ENCODE measurements around the gene CETN1. TPM values are rescaled to one million over a fixed set of nuclear protein-coding genes. Genes with fewer than 3 reads are reported as not detected.

Gene CETN1
- total RNA-seq, 1 donor from 2014 or later = not detected

DNA sequence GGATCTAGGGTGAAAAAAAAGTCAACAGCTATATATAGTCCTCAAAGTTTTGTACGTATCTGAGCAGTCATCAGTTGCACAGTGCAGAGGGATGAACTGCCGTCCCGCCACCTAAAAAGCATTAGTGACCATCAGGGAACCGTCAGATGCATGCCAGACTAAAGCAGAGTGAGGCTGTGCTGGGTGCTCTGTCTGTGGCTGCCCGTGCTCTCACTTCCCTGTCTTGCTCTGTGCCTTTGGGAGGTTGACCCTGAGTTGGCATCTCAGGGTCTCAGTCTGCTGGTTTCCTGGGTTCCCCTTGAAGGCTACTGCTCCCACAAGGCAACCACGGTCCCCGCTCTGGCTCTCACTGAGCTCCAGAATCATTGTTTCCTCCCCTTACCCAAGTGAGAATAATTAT lies 27.8 kb downstream of the CETN1 start:
- DNase-seq (no peak), ATAC-seq (ENCODE audit: low read depth) (no peak)
- ChIA-PET POLR2A (no interaction called here), CTCF (no interaction called here)
- TF ChIP-seq, protein P1, sequence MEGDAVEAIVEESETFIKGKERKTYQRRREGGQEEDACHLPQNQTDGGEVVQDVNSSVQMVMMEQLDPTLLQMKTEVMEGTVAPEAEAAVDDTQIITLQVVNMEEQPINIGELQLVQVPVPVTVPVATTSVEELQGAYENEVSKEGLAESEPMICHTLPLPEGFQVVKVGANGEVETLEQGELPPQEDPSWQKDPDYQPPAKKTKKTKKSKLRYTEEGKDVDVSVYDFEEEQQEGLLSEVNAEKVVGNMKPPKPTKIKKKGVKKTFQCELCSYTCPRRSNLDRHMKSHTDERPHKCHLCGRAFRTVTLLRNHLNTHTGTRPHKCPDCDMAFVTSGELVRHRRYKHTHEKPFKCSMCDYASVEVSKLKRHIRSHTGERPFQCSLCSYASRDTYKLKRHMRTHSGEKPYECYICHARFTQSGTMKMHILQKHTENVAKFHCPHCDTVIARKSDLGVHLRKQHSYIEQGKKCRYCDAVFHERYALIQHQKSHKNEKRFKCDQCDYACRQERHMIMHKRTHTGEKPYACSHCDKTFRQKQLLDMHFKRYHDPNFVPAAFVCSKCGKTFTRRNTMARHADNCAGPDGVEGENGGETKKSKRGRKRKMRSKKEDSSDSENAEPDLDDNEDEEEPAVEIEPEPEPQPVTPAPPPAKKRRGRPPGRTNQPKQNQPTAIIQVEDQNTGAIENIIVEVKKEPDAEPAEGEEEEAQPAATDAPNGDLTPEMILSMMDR (IDR thresholded peaks at IDR 0.05) = no peak
- no peaks in the 10 kb centered on the region for H3K4me1 Mint-ChIP-seq
- peaks cover 4% of the 10 kb centered on the region for H3K27me3 Mint-ChIP-seq
- no peaks in the 10 kb centered on the region for H3K9me3 Mint-ChIP-seq
- intact Hi-C loops (cut with micrococcal nuclease) = no loop called here
- no peaks in the 10 kb centered on the region for H3K36me3 Mint-ChIP-seq (ENCODE audit: low read depth)
- H3K4me3 Mint-ChIP-seq = no peak overlapping the region
- H3K27ac Mint-ChIP-seq = no peak overlapping the region

- Mint-ChIP-seq H3K4me1 (no peaks in the 10 kb centered on the region), H3K27ac (no peak overlapping the region), H3K4me3 (no peak overlapping the region), H3K36me3 (ENCODE audit: low read depth) (no peaks in the 10 kb centered on the region), H3K9me3 (no peaks in the 10 kb centered on the region), H3K27me3 (peaks cover 6% of the 10 kb centered on the region)
- ATAC-seq (ENCODE audit: low read depth) (no peak), DNase-seq (no peak)
- intact Hi-C loops (cut with micrococcal nuclease) = no loop called here
- ChIA-PET CTCF (no interaction called here), POLR2A (no interaction called here)
- TF ChIP-seq, protein P1 (IDR thresholded peaks at IDR 0.05) = no peak
These were observed 30.2 kb downstream of the CETN1 start for GRCh38 chr18:610214-610928.

- no peak for ATAC-seq (ENCODE audit: low read depth)
- Mint-ChIP-seq H3K27me3 (peaks cover 6% of the 10 kb centered on the region), H3K9me3 (no peaks in the 10 kb centered on the region), H3K4me1 (no peaks in the 10 kb centered on the region), H3K36me3 (ENCODE audit: low read depth) (no peaks in the 10 kb centered on the region), H3K27ac (no peak overlapping the region), H3K4me3 (no peak overlapping the region)
- DNase-seq = no peak
- TF ChIP-seq, protein P1 (IDR thresholded peaks at IDR 0.05) = no peak
- ChIA-PET CTCF (interaction anchor here (5.0 kb wide), 1 partner anchor 13 kb away, joined by 20 read pairs; no protein-coding TSS in a partner anchor), POLR2A (no interaction called here)
- intact Hi-C loops (cut with micrococcal nuclease) = no loop called here
These were observed 32.0 kb downstream of the CETN1 start for GRCh38 chr18:612156-612555.

GRCh38 chr18:614193-614592 lies 34.0 kb downstream of the CETN1 start:
- intact Hi-C loops (cut with micrococcal nuclease) = no loop called here
- no peak overlapping the region for H3K4me3 Mint-ChIP-seq
- no peaks in the 10 kb centered on the region for H3K4me1 Mint-ChIP-seq
- ATAC-seq (ENCODE audit: low read depth) = no peak
- TF ChIP-seq, protein P1 (IDR thresholded peaks at IDR 0.05) = no peak
- ChIA-PET CTCF (interaction anchor here (5.0 kb wide), 1 partner anchor 11 kb away, joined by 20 read pairs; no protein-coding TSS in a partner anchor), POLR2A (no interaction called here)
- H3K36me3 Mint-ChIP-seq (ENCODE audit: low read depth) = no peaks in the 10 kb centered on the region
- DNase-seq = no peak
- no peaks in the 10 kb centered on the region for H3K9me3 Mint-ChIP-seq
- peaks cover 6% of the 10 kb centered on the region for H3K27me3 Mint-ChIP-seq
- no peak overlapping the region for H3K27ac Mint-ChIP-seq

- no peak overlapping the region for H3K27ac Mint-ChIP-seq
- peaks cover 6% of the 10 kb centered on the region for H3K27me3 Mint-ChIP-seq
- no peak overlapping the region for H3K4me3 Mint-ChIP-seq
- ATAC-seq (ENCODE audit: low read depth) (no peak), DNase-seq (no peak)
- H3K9me3 Mint-ChIP-seq = no peaks in the 10 kb centered on the region
- no peaks in the 10 kb centered on the region for H3K4me1 Mint-ChIP-seq
- TF ChIP-seq, protein P1 (IDR thresholded peaks at IDR 0.05) = no peak
- H3K36me3 Mint-ChIP-seq (ENCODE audit: low read depth) = no peaks in the 10 kb centered on the region
- intact Hi-C loops (cut with micrococcal nuclease) = no loop called here
- CTCF ChIA-PET = interaction anchor here (1.3 to 5.0 kb wide), 2 partner anchors 10 to 13 kb away, joined by 3 to 20 read pairs; no protein-coding TSS in a partner anchor
- POLR2A ChIA-PET = no interaction called here
These were observed 34.9 kb downstream of the CETN1 start for GRCh38 chr18:615092-615521.

Data from activated B cell treated with CpG ODN at 0.5 μM for 24 hours (primary cell).